Fibroblast of lung (primary cell): Measurements from ENCODE around the gene ERRFI1. TPM values are rescaled to one million over a fixed set of nuclear protein-coding genes. Genes with fewer than 3 reads are reported as not detected.

Experiments
- DNase-seq, 2 donors: peaks; one replicate each; pipeline versions ENCODE4 v3.0.0 to v3.0.0-alpha.2; 2010; ENCODE audit warnings: low read depth in 2 of 2
- H2AFZ ChIP-seq: 2 replicates; pipeline ENCODE4 v1.5.1; 2012; ENCODE audit warnings: low read length, control low read depth, inconsistent platforms
- H3K27ac ChIP-seq: 2 replicates; pipeline ENCODE4 v1.5.1; 2011; ENCODE audit warnings: low read length, control low read depth; ENCODE audit not compliant: insufficient read depth
- H3K27me3 ChIP-seq: 2 replicates; pipeline ENCODE4 v1.5.1; 2011; ENCODE audit warnings: mild to moderate bottlenecking, low read length; ENCODE audit not compliant: control insufficient read depth, insufficient read depth
- H3K36me3 ChIP-seq: 2 replicates; pipeline ENCODE4 v1.5.1; 2011; ENCODE audit warnings: low read length; ENCODE audit not compliant: control insufficient read depth, insufficient read depth
- H3K4me1 ChIP-seq: 2 replicates; pipeline ENCODE4 v1.5.1; 2011; ENCODE audit warnings: low read length; ENCODE audit not compliant: control insufficient read depth, insufficient read depth; ENCODE audit errors: extremely low read depth
- H3K4me2 ChIP-seq: 2 replicates; pipeline ENCODE4 v1.5.1; 2011; ENCODE audit warnings: low read length, control low read depth; ENCODE audit not compliant: insufficient read depth; ENCODE audit errors: extremely low read depth
- H3K4me3 ChIP-seq, 4 experiments: fragments of 200-600 bp in 1 of 4; sonication (generic) in 1 of 4; replicated peaks in 1 of 4; 2 replicates each; pipeline ENCODE4 v1.5.1; 2011 to 2016; ENCODE audit warnings: low read length in 4 of 4, low read depth in 3 of 4, mild to moderate bottlenecking in 3 of 4, control low read depth in 2 of 4, inconsistent platforms in 1 of 4, mixed read lengths in 1 of 4; ENCODE audit not compliant: insufficient read depth in 1 of 4; ENCODE audit errors: control extremely low read depth in 1 of 4
- H3K79me2 ChIP-seq: 2 replicates; pipeline ENCODE4 v1.5.1; 2012; ENCODE audit warnings: mild to moderate bottlenecking, low read length, inconsistent platforms; ENCODE audit not compliant: control insufficient read depth, insufficient read depth
- H3K9ac ChIP-seq: 2 replicates; pipeline ENCODE4 v1.5.1; 2011; ENCODE audit warnings: mild to moderate bottlenecking, low read length, control low read depth; ENCODE audit not compliant: insufficient read depth
- H3K9me3 ChIP-seq: 2 replicates; pipeline ENCODE4 v1.5.1; 2012; ENCODE audit warnings: low read depth, low read length; ENCODE audit not compliant: control insufficient read depth, insufficient read depth
- H4K20me1 ChIP-seq: 2 replicates; pipeline ENCODE4 v1.5.1; 2011; ENCODE audit warnings: low read length; ENCODE audit not compliant: control insufficient read depth, insufficient read depth; ENCODE audit errors: extremely low read depth
- CTCF ChIP-seq, 2 donors: IDR thresholded peaks in 1 of 2; conservative IDR thresholded peaks in 1 of 2; 1 replicate in 1 of 2; 2 replicates in 1 of 2; pipeline ENCODE4 v1.5.1; 2011 to 2012; ENCODE audit warnings: low read length in 2 of 2, control low read depth in 1 of 2, inconsistent platforms in 1 of 2, low read depth in 1 of 2, mild to moderate bottlenecking in 1 of 2
- EZH2 ChIP-seq: IDR thresholded peaks from 2 replicates; pipeline ENCODE4 v1.5.1; 2012; ENCODE audit warnings: low read length, control low read depth, mild to moderate bottlenecking; ENCODE audit errors: missing control alignments
- polyA plus RNA-seq, 2 donors: library from polyadenylated mRNA; depleted of rRNA in 1 of 2; stranded (reverse) in 1 of 2; unstranded in 1 of 2; fragments of >200 nt; gene quantifications; 2 replicates each; pipeline ENCODE4 v1.2.1, GENCODE V29; 2011 to 2012; ENCODE audit warnings: missing spikeins in 1 of 2
- total RNA-seq: library from RNA; depleted of rRNA; stranded (reverse); fragments of >200 nt; gene quantifications from 2 replicates; pipeline ENCODE4 v1.2.1, GENCODE V29; 2014

The ERRFI1 gene
- total and polyA plus RNA-seq, 2 donors (not counting 1 experiment from before 2014, with no cell fraction given), result 46.2 to 105 TPM

GRCh38 chr1:8015809-8016165 lies 10.3 kb downstream of the ERRFI1 start:
- Histone ChIP-seq H4K20me1 (no peaks in the 10 kb centered on the region), H2AFZ (no peak overlapping the region), H3K36me3 (peaks cover 16% of the 10 kb centered on the region), H3K27ac (no peak overlapping the region), H3K79me2 (peaks cover 73% of the 10 kb centered on the region), H3K4me1 (peaks cover 34% of the 10 kb centered on the region), H3K4me3 (peak overlapping the region in 2 of 4 experiments; percentile 6 to 43), H3K9ac (no peak overlapping the region), H3K9me3 (no peaks in the 10 kb centered on the region), H3K4me2 (peak overlapping the region; percentile 6), H3K27me3 (no peaks in the 10 kb centered on the region)
- TF ChIP-seq CTCF (conservative IDR thresholded peaks at IDR 0.05 in 1 of 2, IDR thresholded peaks at IDR 0.05 in 1 of 2; ENCODE audit: low read depth in 1 of 2, low read length in 2 of 2) (no peak), EZH2 (no peak)
- DNase-seq, result peak; percentile 68 to 83

GRCh38 chr1:8015036-8015808 lies 10.9 kb downstream of the ERRFI1 start:
- Histone ChIP-seq H3K4me2 (peak overlapping the region; percentile 6), H4K20me1 (no peaks in the 10 kb centered on the region), H3K79me2 (peaks cover 69% of the 10 kb centered on the region), H3K27ac (peak overlapping the region; percentile 29), H3K27me3 (no peaks in the 10 kb centered on the region), H2AFZ (no peak overlapping the region), H3K9ac (no peak overlapping the region), H3K36me3 (peaks cover 16% of the 10 kb centered on the region), H3K4me1 (peaks cover 32% of the 10 kb centered on the region), H3K9me3 (no peaks in the 10 kb centered on the region), H3K4me3 (peak overlapping the region in 2 of 4 experiments; percentile 6 to 43)
- DNase-seq, result peak; percentile 86 to 90
- TF ChIP-seq EZH2 (no peak), CTCF (conservative IDR thresholded peaks at IDR 0.05 in 1 of 2, IDR thresholded peaks at IDR 0.05 in 1 of 2; ENCODE audit: low read depth in 1 of 2, low read length in 2 of 2) (peak; percentile 56 to 64)

- Histone ChIP-seq H3K79me2 (peaks cover 61% of the 10 kb centered on the region), H2AFZ (no peak overlapping the region), H3K27me3 (no peaks in the 10 kb centered on the region), H3K4me3 (no peak overlapping the region), H3K27ac (peak overlapping the region; percentile 29), H3K9ac (no peak overlapping the region), H4K20me1 (no peaks in the 10 kb centered on the region), H3K4me1 (peaks cover 34% of the 10 kb centered on the region), H3K36me3 (peaks cover 21% of the 10 kb centered on the region), H3K4me2 (no peak overlapping the region), H3K9me3 (no peaks in the 10 kb centered on the region)
- no peak for TF ChIP-seq EZH2
- TF ChIP-seq CTCF (conservative IDR thresholded peaks at IDR 0.05 in 1 of 2, IDR thresholded peaks at IDR 0.05 in 1 of 2; ENCODE audit: low read depth in 1 of 2, low read length in 2 of 2), result no peak
- peak in 1 of 2 donors; percentile 7 for DNase-seq
Measured at GRCh38 chr1:8014381-8014988, 11.6 kb downstream of the ERRFI1 start.
